GM10266 (cell line): Measurements from ENCODE around the gene AXIN2.
A peak's percentile ranks its signal among the peaks of the same experiment; 100 is the strongest.

ENCODE experiments used
- DNase-seq: peaks from one replicate; pipeline ENCODE4 v3.0.0; 2012; ENCODE audit errors: extremely low spot score
- CTCF ChIP-seq: IDR thresholded peaks from 2 replicates; pipeline ENCODE4 v1.5.1; 2012; ENCODE audit warnings: mild to moderate bottlenecking, low read depth; ENCODE audit not compliant: control insufficient read depth, insufficient read depth; ENCODE audit errors: missing control alignments

AXIN2 gene

GRCh38 chr17:65558311-65558682 lies 3.2 kb downstream of the AXIN2 start:
- TF ChIP-seq CTCF: no peak
- DNase-seq: no peak

GRCh38 chr17:65557349-65558310 lies 3.8 kb downstream of the AXIN2 start:
- DNase-seq: no peak
- TF ChIP-seq CTCF: no peak

GRCh38 chr17:65556910-65557348 lies 4.5 kb downstream of the AXIN2 start:
- no peak for DNase-seq
- TF ChIP-seq CTCF: no peak

- peak; percentile 71 for TF ChIP-seq CTCF
- DNase-seq: peak; percentile 72
These were observed 5.2 kb downstream of the AXIN2 start for GRCh38 chr17:65556014-65556909.

- DNase-seq: no peak
- no peak for TF ChIP-seq CTCF
These were observed 6.8 kb downstream of the AXIN2 start for GRCh38 chr17:65554553-65555223.

GRCh38 chr17:65553646-65554552 lies 7.5 kb downstream of the AXIN2 start:
- TF ChIP-seq CTCF: no peak
- DNase-seq: no peak
